Measurements from ENCODE around the gene NEURL1. TPM values are rescaled to one million over a fixed set of nuclear protein-coding genes. Genes with fewer than 3 reads are reported as not detected.

Gene NEURL1
- total and polyA plus RNA-seq, 2 donors (not counting 1 experiment from before 2014, with no cell fraction given): 0.30 to 0.57 TPM

DNA sequence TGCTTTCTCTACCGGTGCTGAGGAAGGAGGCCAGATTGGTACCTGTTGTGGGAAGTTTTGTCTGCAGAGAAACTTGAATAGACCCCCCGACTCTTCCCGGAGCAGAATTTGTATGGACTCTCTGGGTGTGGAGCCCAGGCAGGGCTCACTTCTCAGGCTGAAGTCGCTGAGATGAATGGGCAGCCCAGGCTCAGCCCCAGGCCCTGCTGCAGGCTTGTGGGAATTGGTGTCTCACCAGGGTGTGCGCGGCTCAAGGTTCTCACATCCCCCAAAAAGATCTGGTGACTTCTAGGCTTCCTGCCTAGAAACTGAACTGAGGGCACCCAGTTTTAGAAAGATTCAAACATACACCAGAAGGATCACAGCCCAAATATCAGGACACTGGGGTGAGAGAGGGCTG is 103.5 kb downstream of the NEURL1 start:
- H4K20me1 ChIP-seq (ENCODE audit: control insufficient read depth, insufficient read depth, low read length, poor library complexity, severe bottlenecking): no peaks in the 10 kb centered on the region
- H3K4me1 ChIP-seq (ENCODE audit: control insufficient read depth in 2 of 2, insufficient read depth in 2 of 2, low read length in 2 of 2): no peaks in the 10 kb centered on the region
- no peak for TF ChIP-seq EZH2 (IDR thresholded peaks at IDR 0.05; ENCODE audit: borderline replicate concordance, insufficient read depth, low read depth, low read length, poor library complexity, severe bottlenecking)
- TF ChIP-seq, protein P1, sequence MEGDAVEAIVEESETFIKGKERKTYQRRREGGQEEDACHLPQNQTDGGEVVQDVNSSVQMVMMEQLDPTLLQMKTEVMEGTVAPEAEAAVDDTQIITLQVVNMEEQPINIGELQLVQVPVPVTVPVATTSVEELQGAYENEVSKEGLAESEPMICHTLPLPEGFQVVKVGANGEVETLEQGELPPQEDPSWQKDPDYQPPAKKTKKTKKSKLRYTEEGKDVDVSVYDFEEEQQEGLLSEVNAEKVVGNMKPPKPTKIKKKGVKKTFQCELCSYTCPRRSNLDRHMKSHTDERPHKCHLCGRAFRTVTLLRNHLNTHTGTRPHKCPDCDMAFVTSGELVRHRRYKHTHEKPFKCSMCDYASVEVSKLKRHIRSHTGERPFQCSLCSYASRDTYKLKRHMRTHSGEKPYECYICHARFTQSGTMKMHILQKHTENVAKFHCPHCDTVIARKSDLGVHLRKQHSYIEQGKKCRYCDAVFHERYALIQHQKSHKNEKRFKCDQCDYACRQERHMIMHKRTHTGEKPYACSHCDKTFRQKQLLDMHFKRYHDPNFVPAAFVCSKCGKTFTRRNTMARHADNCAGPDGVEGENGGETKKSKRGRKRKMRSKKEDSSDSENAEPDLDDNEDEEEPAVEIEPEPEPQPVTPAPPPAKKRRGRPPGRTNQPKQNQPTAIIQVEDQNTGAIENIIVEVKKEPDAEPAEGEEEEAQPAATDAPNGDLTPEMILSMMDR (IDR thresholded peaks at IDR 0.05): no peak
- H2AFZ ChIP-seq (ENCODE audit: insufficient read depth, low read depth, low read length, poor library complexity, severe bottlenecking): no peak overlapping the region
- peaks cover 0 to 1% of the 10 kb centered on the region in 2 experiments for H3K36me3 ChIP-seq (replicated peaks in 1 of 2; ENCODE audit: control extremely low read depth in 1 of 2, control insufficient read depth in 1 of 2, extremely low read depth in 1 of 2, insufficient read depth in 2 of 2, low read length in 1 of 2)
- Mint-ChIP-seq H3K9me3 (ENCODE audit: insufficient read depth) (no peaks in the 10 kb centered on the region), H3K4me3 (no peak overlapping the region), H3K27me3 (no peaks in the 10 kb centered on the region), H3K4me1 (no peaks in the 10 kb centered on the region), H3K27ac (no peak overlapping the region)
- H3K9ac ChIP-seq (ENCODE audit: low read length): no peak overlapping the region
- WGBS (ENCODE audit: insufficient coverage): 89% methylated on average over 6 of the region's 6 CpGs
- no peaks in the 10 kb centered on the region for H3K9me3 ChIP-seq (ENCODE audit: control extremely low read depth in 1 of 3, control insufficient read depth in 2 of 3, insufficient read depth in 1 of 3, low read length in 2 of 3)
- intact Hi-C loops (cut with micrococcal nuclease): no loop called here
- DNase-seq: no peak
- H3K4me3 ChIP-seq (ENCODE audit: control extremely low read depth in 1 of 5, extremely low read depth in 1 of 5, insufficient read depth in 1 of 5, low read depth in 2 of 5, low read length in 4 of 5): no peak overlapping the region
- ChIA-PET CTCF (interaction anchor here (0.6 to 5.8 kb wide), 3 partner anchors 10 to 345 kb away, joined by 3 to 35 read pairs (median 3); no protein-coding TSS in a partner anchor), POLR2A (no interaction called here)
- no peak for ATAC-seq (ENCODE audit: low read depth)
- H3K79me2 ChIP-seq (ENCODE audit: control insufficient read depth, insufficient read depth, low read length): no peaks in the 10 kb centered on the region
- no peaks in the 10 kb centered on the region for H3K27me3 ChIP-seq (replicated peaks in 1 of 4; ENCODE audit: control extremely low read depth in 1 of 4, control insufficient read depth in 3 of 4, insufficient read depth in 4 of 4, low read length in 3 of 4)
- no peak overlapping the region for H3K4me2 ChIP-seq (replicated peaks; ENCODE audit: low read depth, low read length, poor library complexity, severe bottlenecking)
- no peak overlapping the region for H3K27ac ChIP-seq (ENCODE audit: low read length in 2 of 2)

GRCh38 chr10:103598654-103599115 is 105.2 kb downstream of the NEURL1 start:
- no peak for TF ChIP-seq EZH2 (IDR thresholded peaks at IDR 0.05; ENCODE audit: borderline replicate concordance, insufficient read depth, low read depth, low read length, poor library complexity, severe bottlenecking)
- TF ChIP-seq, protein P1 (IDR thresholded peaks at IDR 0.05): peak; percentile 22
- Mint-ChIP-seq H3K4me1 (no peaks in the 10 kb centered on the region), H3K4me3 (no peak overlapping the region), H3K9me3 (ENCODE audit: insufficient read depth) (no peaks in the 10 kb centered on the region), H3K27me3 (no peaks in the 10 kb centered on the region), H3K27ac (no peak overlapping the region)
- Histone ChIP-seq H3K9me3 (ENCODE audit: control extremely low read depth in 1 of 3, control insufficient read depth in 2 of 3, insufficient read depth in 1 of 3, low read length in 2 of 3) (no peaks in the 10 kb centered on the region), H3K27ac (ENCODE audit: low read length in 2 of 2) (no peak overlapping the region), H3K4me3 (ENCODE audit: control extremely low read depth in 1 of 5, extremely low read depth in 1 of 5, insufficient read depth in 1 of 5, low read depth in 2 of 5, low read length in 4 of 5) (no peak overlapping the region), H3K4me2 (replicated peaks; ENCODE audit: low read depth, low read length, poor library complexity, severe bottlenecking) (no peak overlapping the region), H3K36me3 (replicated peaks in 1 of 2; ENCODE audit: control extremely low read depth in 1 of 2, control insufficient read depth in 1 of 2, extremely low read depth in 1 of 2, insufficient read depth in 2 of 2, low read length in 1 of 2) (peaks cover 0 to 3% of the 10 kb centered on the region in 2 experiments), H2AFZ (ENCODE audit: insufficient read depth, low read depth, low read length, poor library complexity, severe bottlenecking) (no peak overlapping the region), H3K9ac (ENCODE audit: low read length) (no peak overlapping the region), H4K20me1 (ENCODE audit: control insufficient read depth, insufficient read depth, low read length, poor library complexity, severe bottlenecking) (no peaks in the 10 kb centered on the region), H3K27me3 (replicated peaks in 1 of 4; ENCODE audit: control extremely low read depth in 1 of 4, control insufficient read depth in 3 of 4, insufficient read depth in 4 of 4, low read length in 3 of 4) (no peaks in the 10 kb centered on the region), H3K79me2 (ENCODE audit: control insufficient read depth, insufficient read depth, low read length) (no peaks in the 10 kb centered on the region), H3K4me1 (ENCODE audit: control insufficient read depth in 2 of 2, insufficient read depth in 2 of 2, low read length in 2 of 2) (no peaks in the 10 kb centered on the region)
- intact Hi-C loops (cut with micrococcal nuclease): loop anchor here (1.0 kb wide), 1 partner anchor 88 kb away; no protein-coding TSS in a partner anchor
- ChIA-PET CTCF (interaction anchor here (1.3 to 5.8 kb wide), 3 partner anchors 15 to 91 kb away, joined by 3 to 35 read pairs (median 7); no protein-coding TSS in a partner anchor), POLR2A (no interaction called here)
- ATAC-seq (ENCODE audit: low read depth): no peak
- WGBS (ENCODE audit: insufficient coverage): 95% methylated on average over 4 of the region's 7 CpGs
- DNase-seq: peak; percentile 32
